Ovary (tissue), 3 donors: ENCODE measurements around the gene C1QA.

ENCODE experiments used
- POLR2A ChIP-seq: fragments of 450-650 bp; IDR thresholded peaks from one replicate; pipeline ENCODE4 v1.6.1; 2017; ENCODE audit warnings: antibody characterized with exemption, mild to moderate bottlenecking, moderate library complexity
- TF ChIP-seq, protein P1 (sequence below), 3 donors: fragments of 450-650 bp in 2 of 3; fragments of 200-600 bp in 1 of 3; IDR thresholded peaks; one replicate each; pipeline versions ENCODE4 v1.5.1 to v1.8.0; 2016 to 2022; ENCODE audit warnings: antibody characterized with exemption in 3 of 3, mild to moderate bottlenecking in 1 of 3
- donor health status: DM: no; HTN: no; CAD: no.

DNA sequence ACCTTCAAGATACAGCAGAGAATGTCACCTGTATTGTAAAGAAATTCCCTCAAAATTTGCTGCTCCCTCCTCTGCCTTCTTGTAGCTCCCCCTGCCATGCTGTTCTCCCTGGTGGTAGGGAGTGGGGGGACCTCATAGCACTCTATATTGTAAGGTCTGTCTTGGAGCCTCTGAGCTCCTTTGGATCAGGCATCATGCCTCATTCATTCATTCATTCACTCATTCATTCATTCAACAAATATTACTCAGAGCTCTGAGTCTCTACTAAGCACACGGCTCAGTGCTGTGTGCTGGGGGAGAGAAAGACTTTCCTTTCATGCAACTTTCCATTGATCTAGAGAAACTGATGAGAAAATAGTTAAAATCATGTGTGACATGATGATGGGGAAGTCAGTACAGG lies 47.1 kb downstream of the C1QA start:
- TF ChIP-seq, protein P1, sequence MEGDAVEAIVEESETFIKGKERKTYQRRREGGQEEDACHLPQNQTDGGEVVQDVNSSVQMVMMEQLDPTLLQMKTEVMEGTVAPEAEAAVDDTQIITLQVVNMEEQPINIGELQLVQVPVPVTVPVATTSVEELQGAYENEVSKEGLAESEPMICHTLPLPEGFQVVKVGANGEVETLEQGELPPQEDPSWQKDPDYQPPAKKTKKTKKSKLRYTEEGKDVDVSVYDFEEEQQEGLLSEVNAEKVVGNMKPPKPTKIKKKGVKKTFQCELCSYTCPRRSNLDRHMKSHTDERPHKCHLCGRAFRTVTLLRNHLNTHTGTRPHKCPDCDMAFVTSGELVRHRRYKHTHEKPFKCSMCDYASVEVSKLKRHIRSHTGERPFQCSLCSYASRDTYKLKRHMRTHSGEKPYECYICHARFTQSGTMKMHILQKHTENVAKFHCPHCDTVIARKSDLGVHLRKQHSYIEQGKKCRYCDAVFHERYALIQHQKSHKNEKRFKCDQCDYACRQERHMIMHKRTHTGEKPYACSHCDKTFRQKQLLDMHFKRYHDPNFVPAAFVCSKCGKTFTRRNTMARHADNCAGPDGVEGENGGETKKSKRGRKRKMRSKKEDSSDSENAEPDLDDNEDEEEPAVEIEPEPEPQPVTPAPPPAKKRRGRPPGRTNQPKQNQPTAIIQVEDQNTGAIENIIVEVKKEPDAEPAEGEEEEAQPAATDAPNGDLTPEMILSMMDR (IDR thresholded peaks at IDR 0.05): no peak
- TF ChIP-seq POLR2A: no peak
